HG03039 (cell line): ENCODE measurements around the gene TMEM119.
"Not testable (repeated sequence)": the region's sequence is repeated elsewhere in the genome, so short reads cannot be mapped to it uniquely, and the experiment has no call there.

Experiments used
- ATAC-seq: cut with Tn5 transposase; IDR thresholded peaks from one replicate; pipeline ENCODE4 v1.9.1; 2021; ENCODE audit warnings: mild to moderate bottlenecking, moderate library complexity; ENCODE audit not compliant: unreplicated experiment

TMEM119 gene

DNA sequence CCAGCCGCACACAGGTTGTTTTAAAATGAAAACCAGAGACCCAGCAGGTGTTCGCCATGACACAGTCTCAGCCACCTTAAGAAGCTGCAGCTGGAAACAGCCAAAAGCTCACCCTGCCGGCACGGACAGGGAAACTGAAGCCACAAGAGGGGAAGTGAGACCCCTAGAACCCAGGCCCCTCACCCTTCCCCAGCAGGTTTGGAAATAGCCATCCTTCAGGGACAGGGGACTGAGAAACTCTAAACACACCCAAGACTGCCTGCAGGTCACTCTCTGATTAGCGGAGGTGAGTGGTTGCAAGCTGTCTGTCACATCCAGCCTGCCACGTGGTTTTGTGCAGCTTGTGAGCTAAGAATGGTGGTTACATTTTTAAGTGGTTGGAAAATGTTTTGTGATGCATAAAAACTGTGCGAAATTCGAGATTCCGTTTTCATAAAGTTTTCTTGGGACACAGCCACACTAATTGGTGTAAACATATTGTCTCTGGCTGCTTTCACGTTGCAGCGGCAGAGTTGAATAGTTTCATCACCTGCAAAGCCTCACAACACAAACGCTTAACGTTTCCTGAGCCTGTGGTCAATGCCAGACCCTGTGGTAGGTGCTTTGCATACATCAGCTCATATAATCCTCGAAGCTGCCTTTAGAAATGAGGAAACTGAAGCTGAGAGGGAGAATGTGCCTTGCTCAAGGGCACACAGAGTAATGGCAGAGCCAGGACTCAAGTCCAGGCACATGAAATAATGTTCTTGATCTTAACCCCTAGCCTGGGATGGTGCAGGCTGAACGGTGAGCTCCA, 37.5 kb upstream of the TMEM119 start:
- ATAC-seq, result peak; percentile 40

DNA sequence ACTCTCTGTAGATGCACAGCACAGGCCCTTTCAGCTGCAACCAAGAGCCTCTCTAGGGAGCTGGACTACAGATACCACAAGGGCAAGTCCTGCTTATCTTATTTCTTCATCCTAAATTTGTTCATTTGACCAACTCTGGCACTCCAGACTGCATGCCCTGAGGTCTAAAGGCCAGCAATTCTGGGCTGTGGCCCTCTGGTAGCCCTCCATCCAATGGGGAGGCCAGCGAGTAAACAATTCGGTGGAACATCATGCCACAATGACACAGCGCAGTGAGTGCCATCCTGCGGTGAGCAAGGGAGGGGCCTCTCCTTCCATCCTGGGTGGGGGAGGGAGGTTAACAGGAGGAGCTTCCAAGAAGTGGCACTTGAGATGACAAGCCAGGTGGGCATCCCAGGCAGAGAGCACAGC, 36.5 kb upstream of the TMEM119 start:
- ATAC-seq, result no peak

DNA sequence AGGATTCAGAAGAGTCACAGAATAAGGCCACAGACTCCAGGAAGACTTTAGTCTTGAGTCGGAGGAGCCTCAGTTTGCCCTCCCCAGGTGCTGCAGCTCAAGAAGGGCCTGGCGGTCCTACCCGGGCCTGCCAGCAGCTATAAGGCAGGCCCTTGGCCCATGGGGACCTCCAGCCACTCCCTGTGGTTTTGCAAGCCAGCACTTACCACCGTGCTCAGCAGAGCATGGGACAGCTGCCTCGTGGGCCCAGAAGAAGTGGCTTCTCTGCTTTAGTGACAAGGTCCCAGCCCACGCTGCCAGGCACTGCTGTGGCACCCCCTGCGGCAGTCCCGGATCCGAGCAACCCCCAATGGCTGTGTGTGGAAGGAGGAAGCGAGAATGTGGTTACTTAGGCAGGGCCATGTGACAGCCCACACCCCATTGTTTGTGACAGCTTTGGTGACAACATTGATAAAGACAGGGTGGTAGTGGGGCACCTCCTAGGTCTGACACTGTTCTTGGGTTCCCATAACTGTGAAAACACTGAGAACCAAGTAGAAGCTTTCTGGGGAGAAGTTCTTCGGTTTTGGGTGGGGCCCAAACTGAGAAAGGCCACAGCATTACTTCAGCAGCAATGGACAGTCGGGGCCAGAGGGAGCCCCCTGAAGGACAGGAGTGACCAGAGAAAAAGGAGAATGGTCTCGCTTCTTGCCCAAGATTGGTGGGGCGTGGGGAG, 35.8 kb upstream of the TMEM119 start, which contains the start of gene SELPLG:
Gene SELPLG (minus strand): TSS at position 361 of the 715 bp plus-strand sequence. CDS start 9,587 bp downstream, outside the sequence.
- peak; percentile 55 for ATAC-seq

GRCh38 chr12:108633081-108633533, 35.2 kb upstream of the TMEM119 start:
- no peak for ATAC-seq

DNA sequence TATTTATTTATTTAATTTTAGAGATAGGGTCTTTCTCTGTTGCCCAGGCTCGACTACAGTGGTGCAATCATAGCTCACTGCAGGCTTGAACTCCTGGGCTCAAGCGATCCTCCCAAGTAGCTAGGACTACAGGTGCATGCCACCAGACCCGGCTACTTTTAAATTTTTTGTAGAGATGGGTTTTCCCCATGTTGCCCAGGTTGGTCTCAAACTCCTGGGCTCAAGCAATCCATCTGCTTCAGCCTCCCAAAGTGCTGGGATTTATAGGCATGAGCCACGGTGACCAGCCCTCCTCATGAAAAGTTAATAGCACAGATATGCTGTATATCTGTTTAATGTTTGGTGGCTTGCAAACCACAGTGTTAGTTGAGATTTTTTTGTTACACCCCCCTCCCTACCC, 33.4 kb upstream of the TMEM119 start:
- ATAC-seq, result not testable (repeated sequence)

- no peak for ATAC-seq
These were observed 32.8 kb upstream of the TMEM119 start for GRCh38 chr12:108630481-108631207.

- no peak for ATAC-seq
These were observed 32.1 kb upstream of the TMEM119 start for GRCh38 chr12:108629824-108630476.

- ATAC-seq, result no peak
These were observed 31.3 kb upstream of the TMEM119 start for GRCh38 chr12:108629151-108629550.

- no peak for ATAC-seq
These were observed 29.4 kb upstream of the TMEM119 start for GRCh38 chr12:108627134-108627920.

DNA sequence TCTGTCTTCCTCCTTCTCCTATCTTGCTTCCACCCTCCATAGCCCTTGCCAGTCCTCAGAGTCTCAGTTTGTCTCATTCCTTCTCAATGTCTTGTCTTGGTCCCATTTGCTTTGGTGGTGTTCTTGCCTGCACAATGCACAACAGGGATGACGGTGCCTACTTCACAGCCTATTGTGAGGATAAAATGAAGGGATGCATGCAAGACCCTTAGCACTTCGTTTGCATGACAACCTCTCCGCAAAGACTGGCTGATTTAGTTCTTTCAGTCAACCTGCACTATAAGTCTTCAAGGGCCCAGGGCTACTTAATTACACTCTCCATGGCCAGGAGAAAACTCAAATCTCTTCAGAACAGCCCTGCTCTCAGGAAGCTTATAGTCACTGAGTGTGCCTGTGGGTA, 27.3 kb upstream of the TMEM119 start:
- no peak for ATAC-seq

GRCh38 chr12:108623577-108623976, 25.7 kb upstream of the TMEM119 start:
- no peak for ATAC-seq

DNA sequence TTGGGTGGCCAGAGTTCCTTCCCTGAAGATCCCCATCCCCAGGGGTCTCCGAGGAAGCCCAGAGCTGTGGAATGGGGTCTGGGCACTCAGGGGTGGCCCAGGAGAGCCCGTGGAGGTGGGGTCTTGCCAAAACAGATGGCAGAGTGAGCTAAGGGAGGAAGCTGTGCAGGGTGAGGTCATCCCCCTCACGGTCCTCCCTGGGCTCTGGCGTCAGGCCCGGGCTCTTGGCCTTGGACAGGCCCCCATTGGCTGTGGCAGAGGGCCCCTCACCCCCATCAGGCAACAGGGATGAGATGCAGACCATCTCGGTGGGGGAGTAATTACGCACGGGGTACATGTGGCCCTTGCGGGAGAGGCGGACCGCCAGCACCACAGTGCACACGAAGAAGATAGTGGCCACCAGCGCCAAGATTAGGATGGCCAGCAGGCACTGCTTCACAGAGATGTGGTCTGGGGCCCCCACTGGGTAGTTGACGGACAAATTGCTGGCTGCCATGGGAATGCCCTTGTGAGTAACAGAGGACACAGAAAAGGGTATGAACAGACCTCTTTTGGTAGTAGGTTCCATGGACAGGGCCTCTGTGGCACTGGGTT, 25.1 kb upstream of the TMEM119 start:
- ATAC-seq, result no peak

- no peak for ATAC-seq
These were observed 24.5 kb upstream of the TMEM119 start for GRCh38 chr12:108622421-108622820.

GRCh38 chr12:108621161-108621560, 23.3 kb upstream of the TMEM119 start:
- no peak for ATAC-seq

GRCh38 chr12:108620236-108620879, 22.5 kb upstream of the TMEM119 start:
- ATAC-seq, result no peak

GRCh38 chr12:108619369-108620160, 21.7 kb upstream of the TMEM119 start:
- no peak for ATAC-seq

GRCh38 chr12:108618953-108619274, 21.0 kb upstream of the TMEM119 start:
- not testable (repeated sequence) for ATAC-seq
